ENCODE results near the gene MAP3K13.
"Not testable (repeated sequence)": the region's sequence is repeated elsewhere in the genome, so short reads cannot be mapped to it uniquely, and the experiment has no call there.

The MAP3K13 gene

GRCh38 chr3:185424435-185424834, 61.5 kb downstream of the MAP3K13 start:
- Histone ChIP-seq H3K9me3 (ENCODE audit: insufficient read depth, low read length) (no peaks in the 10 kb centered on the region), H3K36me3 (ENCODE audit: insufficient read depth, insufficient read length, low read length) (no peaks in the 10 kb centered on the region), H3K4me3 (ENCODE audit: insufficient read length, low read depth) (no peak overlapping the region), H3K9ac (ENCODE audit: insufficient read length, low read depth) (no peak overlapping the region), H3K4me1 (ENCODE audit: insufficient read depth, insufficient read length) (no peaks in the 10 kb centered on the region), H3K27me3 (ENCODE audit: insufficient read depth, insufficient read length) (no peaks in the 10 kb centered on the region)
- TF ChIP-seq ZNF274 (IDR thresholded peaks at IDR 0.05; ENCODE audit: low read depth, low read length) (no peak), YY1 (IDR thresholded peaks at IDR 0.05; ENCODE audit: insufficient read depth, insufficient read length) (no peak), SUZ12 (IDR thresholded peaks at IDR 0.05; ENCODE audit: extremely low read depth, insufficient read depth, insufficient read length) (no peak)
- no peak for DNase-seq (ENCODE audit: low read depth, low spot score)

- no peaks in the 10 kb centered on the region for H3K4me1 ChIP-seq (ENCODE audit: insufficient read depth, insufficient read length)
- H3K36me3 ChIP-seq (ENCODE audit: insufficient read depth, insufficient read length, low read length) = no peaks in the 10 kb centered on the region
- H3K4me3 ChIP-seq (ENCODE audit: insufficient read length, low read depth) = no peak overlapping the region
- TF ChIP-seq ZNF274 (IDR thresholded peaks at IDR 0.05; ENCODE audit: low read depth, low read length) (no peak), SUZ12 (IDR thresholded peaks at IDR 0.05; ENCODE audit: extremely low read depth, insufficient read depth, insufficient read length) (no peak), YY1 (IDR thresholded peaks at IDR 0.05; ENCODE audit: insufficient read depth, insufficient read length) (no peak)
- DNase-seq (ENCODE audit: low read depth, low spot score) = no peak
- H3K9me3 ChIP-seq (ENCODE audit: insufficient read depth, low read length) = no peaks in the 10 kb centered on the region
- H3K27me3 ChIP-seq (ENCODE audit: insufficient read depth, insufficient read length) = no peaks in the 10 kb centered on the region
- no peak overlapping the region for H3K9ac ChIP-seq (ENCODE audit: insufficient read length, low read depth)
These were observed 67.4 kb downstream of the MAP3K13 start for GRCh38 chr3:185430375-185430774.

GRCh38 chr3:185439745-185440466, 77.0 kb downstream of the MAP3K13 start:
- no peaks in the 10 kb centered on the region for H3K27me3 ChIP-seq (ENCODE audit: insufficient read depth, insufficient read length)
- H3K4me1 ChIP-seq (ENCODE audit: insufficient read depth, insufficient read length) = no peaks in the 10 kb centered on the region
- no peak overlapping the region for H3K9ac ChIP-seq (ENCODE audit: insufficient read length, low read depth)
- H3K9me3 ChIP-seq (ENCODE audit: insufficient read depth, low read length) = no peaks in the 10 kb centered on the region
- DNase-seq (ENCODE audit: low read depth, low spot score) = no peak
- H3K4me3 ChIP-seq (ENCODE audit: insufficient read length, low read depth) = no peak overlapping the region
- TF ChIP-seq ZNF274 (IDR thresholded peaks at IDR 0.05; ENCODE audit: low read depth, low read length) = no peak
- TF ChIP-seq SUZ12 (IDR thresholded peaks at IDR 0.05; ENCODE audit: extremely low read depth, insufficient read depth, insufficient read length) = no peak
- TF ChIP-seq YY1 (IDR thresholded peaks at IDR 0.05; ENCODE audit: insufficient read depth, insufficient read length) = no peak
- H3K36me3 ChIP-seq (ENCODE audit: insufficient read depth, insufficient read length, low read length) = no peaks in the 10 kb centered on the region

- TF ChIP-seq ZNF274 (IDR thresholded peaks at IDR 0.05; ENCODE audit: low read depth, low read length) = no peak
- no peak for TF ChIP-seq SUZ12 (IDR thresholded peaks at IDR 0.05; ENCODE audit: extremely low read depth, insufficient read depth, insufficient read length)
- TF ChIP-seq YY1 (IDR thresholded peaks at IDR 0.05; ENCODE audit: insufficient read depth, insufficient read length) = no peak
- no peaks in the 10 kb centered on the region for H3K27me3 ChIP-seq (ENCODE audit: insufficient read depth, insufficient read length)
- no peaks in the 10 kb centered on the region for H3K36me3 ChIP-seq (ENCODE audit: insufficient read depth, insufficient read length, low read length)
- no peak overlapping the region for H3K9ac ChIP-seq (ENCODE audit: insufficient read length, low read depth)
- H3K4me3 ChIP-seq (ENCODE audit: insufficient read length, low read depth) = no peak overlapping the region
- H3K9me3 ChIP-seq (ENCODE audit: insufficient read depth, low read length) = no peaks in the 10 kb centered on the region
- H3K4me1 ChIP-seq (ENCODE audit: insufficient read depth, insufficient read length) = no peaks in the 10 kb centered on the region
- DNase-seq (ENCODE audit: low read depth, low spot score) = no peak
These were observed 79.1 kb downstream of the MAP3K13 start for GRCh38 chr3:185442031-185442430.

- H3K4me1 ChIP-seq (ENCODE audit: insufficient read depth, insufficient read length) = no peaks in the 10 kb centered on the region
- no peaks in the 10 kb centered on the region for H3K9me3 ChIP-seq (ENCODE audit: insufficient read depth, low read length)
- no peak for TF ChIP-seq YY1 (IDR thresholded peaks at IDR 0.05; ENCODE audit: insufficient read depth, insufficient read length)
- no peak for TF ChIP-seq SUZ12 (IDR thresholded peaks at IDR 0.05; ENCODE audit: extremely low read depth, insufficient read depth, insufficient read length)
- TF ChIP-seq ZNF274 (IDR thresholded peaks at IDR 0.05; ENCODE audit: low read depth, low read length) = no peak
- H3K27me3 ChIP-seq (ENCODE audit: insufficient read depth, insufficient read length) = no peaks in the 10 kb centered on the region
- no peak overlapping the region for H3K4me3 ChIP-seq (ENCODE audit: insufficient read length, low read depth)
- no peak overlapping the region for H3K9ac ChIP-seq (ENCODE audit: insufficient read length, low read depth)
- no peak for DNase-seq (ENCODE audit: low read depth, low spot score)
- H3K36me3 ChIP-seq (ENCODE audit: insufficient read depth, insufficient read length, low read length) = no peaks in the 10 kb centered on the region
These were observed 81.4 kb downstream of the MAP3K13 start for GRCh38 chr3:185444329-185444728.

GRCh38 chr3:185448107-185448506, 85.2 kb downstream of the MAP3K13 start:
- Histone ChIP-seq H3K9ac (ENCODE audit: insufficient read length, low read depth) (no peak overlapping the region), H3K36me3 (ENCODE audit: insufficient read depth, insufficient read length, low read length) (no peaks in the 10 kb centered on the region), H3K4me3 (ENCODE audit: insufficient read length, low read depth) (no peak overlapping the region), H3K4me1 (ENCODE audit: insufficient read depth, insufficient read length) (no peaks in the 10 kb centered on the region), H3K9me3 (ENCODE audit: insufficient read depth, low read length) (no peaks in the 10 kb centered on the region), H3K27me3 (ENCODE audit: insufficient read depth, insufficient read length) (no peaks in the 10 kb centered on the region)
- TF ChIP-seq SUZ12 (IDR thresholded peaks at IDR 0.05; ENCODE audit: extremely low read depth, insufficient read depth, insufficient read length) = no peak
- no peak for TF ChIP-seq ZNF274 (IDR thresholded peaks at IDR 0.05; ENCODE audit: low read depth, low read length)
- no peak for DNase-seq (ENCODE audit: low read depth, low spot score)

- H3K9ac ChIP-seq (ENCODE audit: insufficient read length, low read depth); DNase-seq (ENCODE audit: low read depth, low spot score); H3K36me3 ChIP-seq (ENCODE audit: insufficient read depth, insufficient read length, low read length); H3K9me3 ChIP-seq (ENCODE audit: insufficient read depth, low read length); H3K4me3 ChIP-seq (ENCODE audit: insufficient read length, low read depth); H3K4me1 ChIP-seq (ENCODE audit: insufficient read depth, insufficient read length); H3K27me3 ChIP-seq (ENCODE audit: insufficient read depth, insufficient read length): not testable (repeated sequence)
These were observed 88.5 kb downstream of the MAP3K13 start for GRCh38 chr3:185451432-185451831.
